ENCODE data around the gene YIPF6.
"Not testable (repeated sequence)": the region's sequence is repeated elsewhere in the genome, so short reads cannot be mapped to it uniquely, and the experiment has no call there.

Gene YIPF6

DNA sequence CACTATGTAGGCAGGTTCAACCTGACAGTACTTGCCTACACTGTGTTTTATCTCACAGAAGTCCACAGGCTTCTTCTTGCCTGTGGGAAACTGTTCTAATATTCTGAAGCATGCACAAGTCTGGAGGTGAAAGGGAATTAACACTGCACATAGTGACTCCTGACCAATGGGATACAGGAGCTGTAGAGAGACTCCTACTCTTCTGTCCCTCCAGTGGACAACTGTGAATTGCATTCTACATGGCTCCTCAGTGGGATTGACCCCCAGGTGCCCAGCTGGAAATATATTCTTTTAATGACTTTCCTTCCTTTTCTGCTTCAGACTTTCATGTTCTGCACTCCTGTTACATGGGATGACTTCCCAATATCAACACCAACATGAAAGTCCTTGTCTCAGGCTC is 8.2 kb upstream of the YIPF6 start:
- Mint-ChIP-seq H3K4me1 (ENCODE audit: low read depth) (peaks cover 2% of the 10 kb centered on the region), H3K36me3 (no peaks in the 10 kb centered on the region), H3K4me3 (no peak overlapping the region), H3K27ac (no peak overlapping the region), H3K9me3 (ENCODE audit: low read depth) (no peaks in the 10 kb centered on the region), H3K27me3 (no peaks in the 10 kb centered on the region)

DNA sequence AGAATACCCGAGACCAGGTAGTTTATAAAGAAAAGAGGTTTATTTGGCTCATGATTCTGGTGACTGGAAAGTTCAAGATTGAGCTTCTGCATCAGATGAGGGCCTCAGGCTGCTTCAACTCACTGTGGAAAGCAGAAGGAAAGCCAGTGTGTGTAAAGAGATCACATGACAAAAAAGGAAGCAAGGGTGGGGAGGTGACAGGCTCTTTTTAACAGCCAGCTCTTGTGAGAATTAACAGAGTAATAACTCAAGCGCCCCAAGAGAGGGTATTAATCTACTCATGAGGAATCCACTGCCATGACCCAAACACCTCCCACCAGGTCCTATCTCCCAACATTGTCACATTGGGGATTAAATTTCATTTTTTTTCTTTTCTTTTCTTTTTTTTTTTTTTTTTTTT is 6.3 kb upstream of the YIPF6 start:
- H3K36me3 Mint-ChIP-seq, result no peaks in the 10 kb centered on the region

DNA sequence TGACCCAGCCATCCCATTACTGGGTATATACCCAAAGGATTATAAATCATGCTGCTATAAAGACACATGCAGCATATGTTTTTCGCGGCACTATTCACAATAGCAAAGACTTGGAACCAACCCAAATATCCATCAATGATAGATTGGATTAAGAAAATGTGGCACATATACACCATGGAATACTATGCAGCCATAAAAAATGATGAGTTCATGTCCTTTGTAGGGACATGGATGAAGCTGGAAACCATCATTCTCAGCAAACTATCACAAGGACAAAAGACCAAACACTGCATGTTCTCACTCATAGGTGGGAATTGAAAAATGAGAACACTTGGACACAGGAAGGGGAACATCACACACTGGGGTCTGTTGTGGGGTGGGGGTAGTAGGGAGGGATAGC is 5.1 kb upstream of the YIPF6 start:
- not testable (repeated sequence) for H3K9me3 Mint-ChIP-seq (ENCODE audit: low read depth); H3K4me3 Mint-ChIP-seq; H3K27me3 Mint-ChIP-seq; H3K4me1 Mint-ChIP-seq (ENCODE audit: low read depth); H3K27ac Mint-ChIP-seq; H3K36me3 Mint-ChIP-seq

More for the DNA sequence above, 6.3 kb upstream of the YIPF6 start:
- H3K4me3 Mint-ChIP-seq, result no peak overlapping the region
- peaks cover 2% of the 10 kb centered on the region for H3K4me1 Mint-ChIP-seq (ENCODE audit: low read depth)
- H3K27me3 Mint-ChIP-seq, result no peaks in the 10 kb centered on the region
- H3K27ac Mint-ChIP-seq, result no peak overlapping the region
- no peaks in the 10 kb centered on the region for H3K9me3 Mint-ChIP-seq (ENCODE audit: low read depth)

DNA sequence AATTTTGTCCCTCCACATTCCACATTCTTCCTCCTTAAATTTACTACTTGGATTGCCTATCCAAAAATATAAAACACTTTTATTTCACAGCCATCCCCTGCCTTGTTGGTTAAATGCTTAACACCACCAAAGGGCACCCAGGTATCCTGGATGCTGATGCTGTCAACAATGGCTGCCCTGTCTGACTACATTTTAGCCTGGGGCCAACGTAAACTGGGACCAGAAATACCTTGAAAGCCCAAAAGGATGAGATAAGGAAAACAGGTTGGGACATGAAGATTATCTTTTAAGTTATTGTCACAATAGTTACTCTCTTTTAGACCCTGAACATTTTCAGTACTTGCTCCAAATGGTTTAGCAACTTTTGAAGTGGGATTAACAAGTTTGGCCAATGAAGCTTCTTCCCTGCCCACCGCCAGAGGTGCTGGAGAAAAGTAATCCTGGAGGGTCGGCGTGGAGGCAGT is 775 bp upstream of the YIPF6 start:
- Mint-ChIP-seq H3K36me3 (no peaks in the 10 kb centered on the region), H3K27me3 (no peaks in the 10 kb centered on the region), H3K4me1 (ENCODE audit: low read depth) (peaks cover 24% of the 10 kb centered on the region), H3K27ac (peak overlapping the region; percentile 98), H3K9me3 (ENCODE audit: low read depth) (no peaks in the 10 kb centered on the region), H3K4me3 (peak overlapping the region; percentile 96)

DNA sequence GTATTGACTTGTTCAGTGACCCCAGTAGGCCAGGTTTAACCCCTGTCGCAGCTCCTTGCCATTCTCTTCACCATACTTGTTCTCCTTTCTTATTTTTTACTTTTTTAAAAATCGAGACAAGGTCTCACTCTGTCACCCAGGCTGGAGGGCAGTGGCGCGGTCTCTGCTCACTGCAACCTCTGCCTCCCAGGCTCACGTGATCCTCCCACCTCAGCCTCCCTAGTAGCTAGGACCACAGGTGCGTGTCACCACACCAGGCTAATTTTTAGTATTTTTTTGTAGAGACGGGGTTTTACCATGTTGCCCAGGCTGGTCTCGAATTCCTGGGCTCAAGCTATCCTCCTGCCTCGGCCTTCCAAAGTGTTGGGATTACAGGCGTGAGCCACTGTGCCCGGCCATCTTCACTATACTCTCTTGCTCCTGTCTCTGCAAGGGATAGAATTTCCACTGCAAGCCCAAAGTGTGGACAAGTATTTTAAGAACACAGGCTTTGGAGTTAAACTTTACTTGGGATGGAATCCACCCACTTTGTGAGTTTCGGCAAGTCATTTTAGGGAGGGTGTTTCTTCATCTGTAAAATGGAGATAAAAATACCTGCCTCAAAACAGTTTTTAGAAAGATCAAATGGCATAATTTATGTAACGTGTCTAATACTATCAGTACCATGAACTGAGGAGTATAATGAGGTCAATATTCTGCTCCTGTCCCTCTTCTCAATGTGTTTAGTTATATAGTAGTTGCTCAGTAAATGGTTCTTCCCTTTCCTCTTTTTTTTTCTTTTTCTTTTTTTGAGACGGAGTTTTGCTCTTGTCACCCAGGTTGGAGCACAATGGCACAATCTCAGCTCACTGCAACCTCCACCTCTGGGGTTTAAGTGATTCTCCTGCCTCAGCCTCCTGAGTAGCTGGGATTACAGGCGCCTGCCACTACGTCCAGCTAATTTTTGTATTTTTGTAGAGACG is 973 bp downstream of the YIPF6 start:
- Mint-ChIP-seq H3K27ac (peak overlapping the region; percentile 98), H3K9me3 (ENCODE audit: low read depth) (no peaks in the 10 kb centered on the region), H3K4me1 (ENCODE audit: low read depth) (peaks cover 41% of the 10 kb centered on the region), H3K27me3 (no peaks in the 10 kb centered on the region), H3K4me3 (peak overlapping the region; percentile 96), H3K36me3 (no peaks in the 10 kb centered on the region)

DNA sequence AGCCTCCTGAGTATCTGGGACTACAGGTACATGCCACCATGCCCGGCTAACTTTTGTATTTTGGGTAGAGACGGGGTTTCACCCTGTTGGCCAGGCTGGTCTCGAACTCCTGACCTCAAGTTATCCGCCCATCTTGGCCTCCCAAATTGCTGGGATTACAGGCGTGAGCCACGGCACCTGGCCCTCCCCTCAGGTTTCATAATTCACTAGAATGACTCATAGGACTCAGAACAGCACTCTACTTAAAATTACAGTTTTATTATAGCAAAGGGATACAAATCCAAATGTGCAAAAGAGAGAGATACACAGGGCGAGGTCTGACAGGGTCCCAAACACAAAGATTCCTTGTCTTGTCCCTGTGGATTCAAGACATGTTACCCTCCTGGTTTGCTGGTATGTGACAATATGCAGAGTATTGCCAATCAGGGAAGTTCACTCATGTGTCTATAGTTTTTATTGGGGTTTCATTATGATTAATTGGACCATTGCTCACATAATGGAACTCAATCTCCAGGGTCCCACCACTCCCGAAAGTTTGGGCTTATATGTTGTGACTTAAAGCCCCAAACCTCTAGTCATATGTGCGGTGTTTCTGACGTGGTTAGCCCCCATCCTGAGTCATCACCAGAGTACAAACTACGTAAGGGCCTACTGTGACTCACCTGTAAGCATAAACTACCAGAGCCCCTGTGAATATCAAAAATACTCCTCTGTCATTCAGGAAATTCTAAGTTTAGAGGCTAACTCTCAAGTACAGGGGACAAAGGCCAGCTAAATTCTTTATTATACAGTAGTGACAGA is 5.2 kb downstream of the YIPF6 start:
- Mint-ChIP-seq H3K9me3 (ENCODE audit: low read depth) (no peaks in the 10 kb centered on the region), H3K27me3 (no peaks in the 10 kb centered on the region), H3K4me1 (ENCODE audit: low read depth) (peaks cover 65% of the 10 kb centered on the region), H3K4me3 (peak overlapping the region; percentile 42), H3K36me3 (no peaks in the 10 kb centered on the region), H3K27ac (peak overlapping the region; percentile 87)

DNA sequence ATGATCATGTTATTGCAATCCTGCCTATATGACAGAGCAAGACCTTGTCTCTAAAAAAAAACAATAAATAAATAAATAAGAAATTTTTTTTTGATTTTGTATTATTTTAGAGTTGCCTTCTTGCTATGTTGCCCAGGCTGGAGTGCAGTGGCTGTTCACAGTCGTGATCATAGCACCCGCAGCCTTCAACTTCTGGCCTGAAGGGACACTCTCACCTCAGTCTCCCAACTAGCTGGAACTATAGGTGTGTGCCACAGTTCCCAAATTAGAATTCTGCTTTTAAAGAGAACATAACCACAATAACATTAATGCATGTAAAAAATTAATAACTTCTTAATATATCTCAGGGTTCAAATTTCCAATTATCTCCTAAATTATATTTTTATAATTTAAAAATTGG is 7.8 kb downstream of the YIPF6 start:
- Mint-ChIP-seq H3K4me1 (ENCODE audit: low read depth) (peaks cover 68% of the 10 kb centered on the region), H3K27ac (no peak overlapping the region), H3K4me3 (no peak overlapping the region), H3K36me3 (peaks cover 4% of the 10 kb centered on the region), H3K27me3 (no peaks in the 10 kb centered on the region), H3K9me3 (ENCODE audit: low read depth) (no peaks in the 10 kb centered on the region)

DNA sequence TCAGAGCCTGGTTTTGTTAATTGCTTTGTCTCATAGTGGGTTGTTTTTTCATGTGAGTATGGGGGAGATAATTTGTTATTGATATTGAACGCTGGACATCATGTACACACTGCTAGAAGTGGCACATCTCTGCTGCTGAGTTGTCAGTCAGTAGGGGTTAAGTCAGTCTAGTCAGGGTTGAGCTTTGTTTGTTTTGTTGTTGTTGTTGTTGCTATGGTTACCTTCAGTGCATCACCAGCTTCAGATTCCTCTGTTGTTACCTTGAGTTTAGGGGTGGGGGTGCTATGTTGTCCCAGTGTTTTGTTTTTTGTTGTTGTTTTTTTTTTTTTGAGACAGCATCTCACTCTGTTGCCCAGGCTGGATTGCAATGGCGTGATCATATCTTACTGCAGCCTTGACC is 9.9 kb downstream of the YIPF6 start:
- Mint-ChIP-seq H3K9me3 (ENCODE audit: low read depth) (no peaks in the 10 kb centered on the region), H3K27me3 (no peaks in the 10 kb centered on the region), H3K27ac (peak overlapping the region; percentile 11), H3K36me3 (peaks cover 4% of the 10 kb centered on the region), H3K4me1 (ENCODE audit: low read depth) (peaks cover 51% of the 10 kb centered on the region), H3K4me3 (no peak overlapping the region)

DNA sequence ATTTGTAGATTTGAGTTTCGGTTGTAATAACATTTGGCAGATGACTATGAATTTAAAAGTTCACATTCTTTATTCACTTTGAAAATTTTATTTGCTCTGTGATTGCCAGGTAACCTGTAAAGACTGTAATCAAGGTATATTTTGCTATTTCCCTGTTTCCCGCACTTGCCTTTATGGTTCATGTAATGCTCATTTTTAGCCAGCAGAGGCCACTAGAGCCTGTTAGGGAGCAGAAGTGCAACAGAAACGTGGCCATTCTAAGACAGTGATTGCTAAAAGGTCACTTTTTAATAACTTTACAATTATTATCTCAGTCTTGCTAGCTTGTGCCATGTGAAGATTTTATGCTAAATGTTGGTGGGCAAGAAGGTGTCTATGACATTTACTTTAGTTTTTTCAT is 12.4 kb downstream of the YIPF6 start:
- Mint-ChIP-seq H3K4me1 (ENCODE audit: low read depth) (peaks cover 27% of the 10 kb centered on the region), H3K36me3 (peaks cover 4% of the 10 kb centered on the region), H3K27ac (no peak overlapping the region), H3K27me3 (no peaks in the 10 kb centered on the region), H3K4me3 (no peak overlapping the region), H3K9me3 (ENCODE audit: low read depth) (no peaks in the 10 kb centered on the region)

DNA sequence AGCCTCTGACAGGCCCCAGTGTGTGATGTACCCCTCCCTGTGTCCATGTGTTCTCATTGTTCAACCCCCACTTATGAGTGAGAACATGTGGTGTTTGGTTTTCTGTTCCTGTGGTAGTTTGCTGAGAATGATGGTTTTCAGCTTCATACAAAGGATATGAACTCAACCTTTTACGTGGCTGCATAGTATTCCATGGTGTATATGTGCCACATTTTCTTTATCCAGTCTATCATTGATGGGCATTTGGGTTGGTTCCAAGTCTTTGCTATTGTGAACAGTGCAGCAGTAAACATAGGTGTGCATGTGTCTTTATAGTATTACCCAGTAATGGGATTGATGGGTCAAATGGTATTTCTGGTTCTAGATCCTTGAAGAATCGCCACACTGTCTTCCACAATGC is 25.8 kb downstream of the YIPF6 start:
- not testable (repeated sequence) for H3K27me3 Mint-ChIP-seq; H3K4me3 Mint-ChIP-seq; H3K27ac Mint-ChIP-seq; H3K9me3 Mint-ChIP-seq (ENCODE audit: low read depth)
- Mint-ChIP-seq H3K36me3 (peaks cover 21% of the 10 kb centered on the region), H3K4me1 (ENCODE audit: low read depth) (peaks cover 11% of the 10 kb centered on the region)

DNA sequence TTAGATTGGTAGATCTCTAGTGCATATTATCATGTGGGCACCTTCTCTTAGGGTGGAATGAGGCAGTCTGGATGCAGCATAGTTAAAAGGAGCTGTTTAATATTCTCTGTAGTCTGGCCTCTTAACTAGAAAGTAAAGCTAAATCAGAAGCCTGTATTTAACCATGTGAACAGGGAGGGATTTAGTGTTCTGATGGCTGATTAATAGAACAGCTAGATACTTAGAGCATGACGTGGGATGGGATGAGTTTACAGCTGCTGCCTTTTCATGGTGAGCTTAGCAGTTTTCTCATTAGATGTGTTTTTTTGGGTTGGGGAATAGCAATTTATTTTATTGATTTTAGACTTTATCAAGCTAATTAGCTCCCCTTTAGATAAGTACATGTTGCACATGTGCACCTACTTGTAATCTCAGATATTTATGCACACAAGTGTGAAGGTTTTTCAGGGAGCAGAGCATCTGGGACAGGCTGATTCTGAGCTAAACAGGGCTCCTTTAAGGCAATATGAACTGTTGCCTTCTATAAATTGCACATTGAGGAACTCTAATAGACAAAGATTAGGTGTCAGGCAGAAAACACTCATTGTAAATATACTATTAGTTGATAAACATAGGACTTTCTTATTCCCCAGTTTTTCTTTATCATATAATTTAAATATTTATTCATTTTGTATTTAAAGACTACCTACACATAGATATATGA is 34.1 kb downstream of the YIPF6 start:
- Mint-ChIP-seq H3K36me3 (peaks cover 2% of the 10 kb centered on the region), H3K4me3 (no peak overlapping the region), H3K4me1 (ENCODE audit: low read depth) (peaks cover 2% of the 10 kb centered on the region), H3K9me3 (ENCODE audit: low read depth) (no peaks in the 10 kb centered on the region), H3K27ac (no peak overlapping the region), H3K27me3 (no peaks in the 10 kb centered on the region)

DNA sequence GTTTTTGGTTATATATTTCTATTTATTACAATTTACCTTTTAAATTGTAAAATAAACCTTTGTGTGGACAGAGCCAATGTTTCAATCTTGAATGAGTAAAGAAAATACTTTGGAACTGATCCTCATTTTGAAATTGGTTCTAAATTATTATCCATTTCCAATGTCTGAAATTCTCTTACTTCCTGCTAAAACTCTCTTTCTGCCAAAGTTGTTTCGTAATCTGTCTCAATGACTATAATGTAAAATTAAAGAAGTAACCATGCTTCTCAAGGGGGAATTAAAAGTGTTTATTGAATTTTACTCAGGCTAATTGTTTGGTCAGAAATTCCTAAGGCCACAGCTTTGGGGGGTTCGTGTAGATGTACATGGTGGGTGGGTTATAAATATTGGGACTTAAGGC is 34.8 kb downstream of the YIPF6 start:
- Mint-ChIP-seq H3K4me3 (no peak overlapping the region), H3K27me3 (no peaks in the 10 kb centered on the region), H3K27ac (no peak overlapping the region), H3K36me3 (peaks cover 4% of the 10 kb centered on the region), H3K4me1 (ENCODE audit: low read depth) (peaks cover 2% of the 10 kb centered on the region), H3K9me3 (ENCODE audit: low read depth) (no peaks in the 10 kb centered on the region)

DNA sequence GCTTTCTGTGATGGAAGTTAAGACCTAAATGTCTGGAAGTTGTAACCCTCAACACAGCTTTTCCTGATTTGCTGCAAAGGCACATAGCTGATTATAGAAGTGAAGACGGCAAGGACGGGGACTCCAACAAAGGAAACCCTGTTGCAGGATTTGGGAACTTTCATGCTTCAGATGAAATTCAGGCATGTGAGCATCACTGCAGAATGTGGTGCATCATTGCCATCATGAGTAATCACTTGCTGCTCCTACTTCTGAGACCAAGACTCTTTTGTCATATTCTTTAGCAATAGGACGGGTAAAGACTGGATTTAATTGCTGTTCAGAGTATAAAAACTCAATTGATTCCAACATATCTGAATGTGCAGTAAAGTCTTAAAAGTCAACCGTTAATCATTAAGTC is 35.8 kb downstream of the YIPF6 start:
- H3K9me3 Mint-ChIP-seq (ENCODE audit: low read depth), result no peaks in the 10 kb centered on the region
- H3K27me3 Mint-ChIP-seq, result no peaks in the 10 kb centered on the region
- peaks cover 2% of the 10 kb centered on the region for H3K4me1 Mint-ChIP-seq (ENCODE audit: low read depth)
- H3K27ac Mint-ChIP-seq, result no peak overlapping the region
- peaks cover 2% of the 10 kb centered on the region for H3K36me3 Mint-ChIP-seq
- H3K4me3 Mint-ChIP-seq, result no peak overlapping the region

DNA sequence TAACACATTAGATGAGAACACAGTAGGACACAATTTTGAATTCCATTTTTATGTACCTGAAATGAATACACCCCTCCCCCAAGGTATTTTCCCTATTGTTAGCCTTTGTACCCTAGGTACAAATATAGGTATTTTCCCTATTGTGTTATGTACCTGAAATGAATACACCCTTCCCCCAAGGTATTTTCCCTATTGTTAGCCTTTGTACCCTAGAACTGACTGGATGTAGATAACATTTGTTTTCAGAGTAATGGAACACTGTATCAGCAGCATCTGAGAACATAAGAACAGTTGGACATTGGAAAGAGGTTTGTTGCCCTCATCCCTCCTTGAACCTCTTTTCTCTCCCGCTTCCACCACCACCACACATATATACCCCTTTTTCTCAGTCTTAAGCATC is 37.6 kb downstream of the YIPF6 start:
- H3K36me3 Mint-ChIP-seq, result peaks cover 2% of the 10 kb centered on the region

DNA sequence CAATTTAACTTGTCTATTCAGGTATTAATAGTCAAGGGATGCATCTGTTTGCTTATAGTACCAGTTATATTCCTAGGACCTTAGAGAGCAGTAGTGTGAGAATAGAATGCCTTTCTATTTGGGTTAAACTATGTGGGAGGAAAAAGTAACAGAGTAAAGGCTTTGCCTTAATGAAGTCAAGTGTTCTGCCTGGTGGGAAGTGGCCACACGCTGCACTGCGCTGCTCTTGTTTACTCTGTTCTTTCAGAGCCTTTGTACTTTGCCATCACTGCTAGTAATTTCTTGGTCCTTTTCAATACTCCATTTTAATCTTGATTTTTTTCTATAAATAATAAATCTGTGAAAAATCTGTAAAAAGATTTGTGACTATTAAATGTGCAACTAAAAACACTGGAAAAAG is 38.0 kb downstream of the YIPF6 start:
- no peak overlapping the region for H3K4me3 Mint-ChIP-seq
- H3K4me1 Mint-ChIP-seq (ENCODE audit: low read depth), result peaks cover 2% of the 10 kb centered on the region
- no peak overlapping the region for H3K27ac Mint-ChIP-seq
- no peaks in the 10 kb centered on the region for H3K9me3 Mint-ChIP-seq (ENCODE audit: low read depth)
- no peaks in the 10 kb centered on the region for H3K27me3 Mint-ChIP-seq
- H3K36me3 Mint-ChIP-seq, result peaks cover 2% of the 10 kb centered on the region

More for the DNA sequence above, 37.6 kb downstream of the YIPF6 start:
- Mint-ChIP-seq H3K4me1 (ENCODE audit: low read depth) (peaks cover 2% of the 10 kb centered on the region), H3K4me3 (no peak overlapping the region), H3K27me3 (no peaks in the 10 kb centered on the region), H3K9me3 (ENCODE audit: low read depth) (no peaks in the 10 kb centered on the region), H3K27ac (peak overlapping the region; percentile 66)
